Fibroblast of villous mesenchyme (primary cell): ENCODE data around the gene CLCN4. TPM values are rescaled to one million over a fixed set of nuclear protein-coding genes. Genes with fewer than 3 reads are reported as not detected.

Experiments
- DNase-seq: peaks from one replicate; pipeline ENCODE4 v3.0.0-alpha.2; 2010; ENCODE audit warnings: low read depth
- H3K4me3 ChIP-seq: 2 replicates; pipeline ENCODE4 v1.5.1; 2011; ENCODE audit warnings: low read depth, mild to moderate bottlenecking, low read length
- total RNA-seq: library from RNA; depleted of rRNA; stranded (reverse); fragments of >200 nt; gene quantifications from 2 replicates; pipeline ENCODE4 v1.2.3, GENCODE V29; 2012
- TF ChIP-seq, protein P1 (sequence below): IDR thresholded peaks from 2 replicates; pipeline ENCODE4 v1.5.1; 2012; ENCODE audit warnings: low read depth, mild to moderate bottlenecking, low read length; ENCODE audit not compliant: insufficient read depth

Gene CLCN4
- total RNA-seq, 1 donor = 1.3 TPM

- TF ChIP-seq, protein P1, sequence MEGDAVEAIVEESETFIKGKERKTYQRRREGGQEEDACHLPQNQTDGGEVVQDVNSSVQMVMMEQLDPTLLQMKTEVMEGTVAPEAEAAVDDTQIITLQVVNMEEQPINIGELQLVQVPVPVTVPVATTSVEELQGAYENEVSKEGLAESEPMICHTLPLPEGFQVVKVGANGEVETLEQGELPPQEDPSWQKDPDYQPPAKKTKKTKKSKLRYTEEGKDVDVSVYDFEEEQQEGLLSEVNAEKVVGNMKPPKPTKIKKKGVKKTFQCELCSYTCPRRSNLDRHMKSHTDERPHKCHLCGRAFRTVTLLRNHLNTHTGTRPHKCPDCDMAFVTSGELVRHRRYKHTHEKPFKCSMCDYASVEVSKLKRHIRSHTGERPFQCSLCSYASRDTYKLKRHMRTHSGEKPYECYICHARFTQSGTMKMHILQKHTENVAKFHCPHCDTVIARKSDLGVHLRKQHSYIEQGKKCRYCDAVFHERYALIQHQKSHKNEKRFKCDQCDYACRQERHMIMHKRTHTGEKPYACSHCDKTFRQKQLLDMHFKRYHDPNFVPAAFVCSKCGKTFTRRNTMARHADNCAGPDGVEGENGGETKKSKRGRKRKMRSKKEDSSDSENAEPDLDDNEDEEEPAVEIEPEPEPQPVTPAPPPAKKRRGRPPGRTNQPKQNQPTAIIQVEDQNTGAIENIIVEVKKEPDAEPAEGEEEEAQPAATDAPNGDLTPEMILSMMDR = no peak
- DNase-seq = no peak
- H3K4me3 ChIP-seq = no peak overlapping the region
These were observed 6.3 kb downstream of the CLCN4 start for GRCh38 chrX:10163031-10163430.

DNA sequence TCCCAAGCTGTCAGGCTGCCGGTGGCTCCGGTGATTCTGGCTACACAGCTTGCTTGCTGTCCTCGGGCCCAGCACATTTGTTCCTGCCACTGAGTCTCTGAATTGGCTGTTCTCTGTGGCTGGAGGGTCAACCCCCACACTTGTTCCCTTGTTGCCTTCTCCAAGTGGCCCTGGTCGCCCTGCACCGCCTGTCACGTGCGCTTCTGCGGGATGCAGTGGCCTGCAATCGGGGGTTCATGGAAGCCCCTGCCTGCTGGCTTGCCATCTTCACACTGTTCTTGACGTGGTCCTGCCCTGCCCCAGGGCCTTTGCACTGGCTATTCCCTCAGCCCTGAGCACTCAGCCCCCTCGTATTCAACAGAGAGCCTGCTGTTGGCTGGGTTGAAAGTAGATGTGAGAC, 8.1 kb downstream of the CLCN4 start:
- DNase-seq = no peak
- TF ChIP-seq, protein P1 = no peak
- no peak overlapping the region for H3K4me3 ChIP-seq

DNA sequence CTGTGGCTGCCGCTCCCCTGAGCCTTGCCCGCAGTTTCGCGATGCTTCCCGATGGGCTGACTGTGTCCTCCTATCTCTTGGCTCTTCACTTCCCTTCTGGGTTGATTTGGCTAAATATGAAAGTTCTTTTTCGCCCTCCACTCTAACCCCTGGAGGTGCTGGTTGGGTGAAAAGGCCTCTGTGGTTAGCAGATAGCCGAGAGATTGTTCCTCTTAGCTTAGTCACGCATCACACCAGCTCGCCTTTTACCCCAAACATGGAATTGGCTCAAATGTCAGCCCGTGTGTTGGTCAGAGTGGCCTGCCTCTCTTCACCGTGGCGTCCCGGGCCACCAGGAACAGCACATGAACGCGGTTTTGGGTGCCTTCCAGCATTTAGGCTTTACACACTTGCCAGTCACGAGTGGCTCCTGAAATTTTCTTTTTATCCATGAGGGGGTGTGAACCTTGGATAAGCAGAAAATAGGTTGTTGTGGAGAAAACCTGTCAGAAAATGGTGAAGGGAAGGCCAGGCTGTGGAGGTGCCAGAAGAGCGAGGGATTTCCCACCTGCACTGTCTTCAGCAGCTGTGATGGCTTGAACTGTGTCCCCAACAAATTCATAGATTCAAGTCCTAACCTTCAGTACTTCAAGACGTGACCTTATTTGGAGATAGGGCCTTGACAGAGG, 8.9 kb downstream of the CLCN4 start:
- no peak overlapping the region for H3K4me3 ChIP-seq
- DNase-seq = no peak
- TF ChIP-seq, protein P1 = no peak

GRCh38 chrX:10166248-10166716, 9.5 kb downstream of the CLCN4 start:
- TF ChIP-seq, protein P1 = no peak
- DNase-seq = no peak
- no peak overlapping the region for H3K4me3 ChIP-seq

- TF ChIP-seq, protein P1 = no peak
- no peak overlapping the region for H3K4me3 ChIP-seq
- DNase-seq = no peak
These were observed 10.0 kb downstream of the CLCN4 start for GRCh38 chrX:10166731-10167151.

DNA sequence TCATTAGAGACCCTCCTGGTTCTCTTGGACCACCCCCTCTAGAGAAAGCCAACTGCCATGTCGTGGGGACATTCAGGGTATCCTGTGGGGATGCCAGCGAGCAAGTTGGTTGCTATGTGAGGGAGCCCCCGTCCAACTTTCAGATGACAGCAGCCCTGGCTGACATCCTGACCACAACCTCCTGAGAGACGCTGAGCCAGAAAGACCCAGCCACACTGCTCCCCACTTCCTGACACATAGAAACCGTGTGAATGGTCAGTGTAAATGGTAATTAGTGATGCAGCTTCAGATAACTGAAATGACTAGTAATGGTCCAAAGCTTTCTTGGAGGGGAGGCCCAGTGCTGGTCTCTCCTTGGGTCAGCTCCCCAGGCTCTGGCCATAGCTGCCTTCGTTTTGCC, 10.8 kb downstream of the CLCN4 start:
- TF ChIP-seq, protein P1 = no peak
- DNase-seq = no peak
- no peak overlapping the region for H3K4me3 ChIP-seq

GRCh38 chrX:10168226-10168625, 11.5 kb downstream of the CLCN4 start:
- DNase-seq = no peak
- TF ChIP-seq, protein P1 = no peak
- H3K4me3 ChIP-seq = no peak overlapping the region
